HG02678 (cell line): Measurements from ENCODE around the gene NEURL3.
"Not testable (repeated sequence)": the region's sequence is repeated elsewhere in the genome, so short reads cannot be mapped to it uniquely, and the experiment has no call there.

Experiments
- ATAC-seq: cut with Tn5 transposase; IDR thresholded peaks from one replicate; pipeline ENCODE4 v1.9.1; 2021; ENCODE audit warnings: mild to moderate bottlenecking, moderate library complexity; ENCODE audit not compliant: unreplicated experiment

The NEURL3 gene, protein sequence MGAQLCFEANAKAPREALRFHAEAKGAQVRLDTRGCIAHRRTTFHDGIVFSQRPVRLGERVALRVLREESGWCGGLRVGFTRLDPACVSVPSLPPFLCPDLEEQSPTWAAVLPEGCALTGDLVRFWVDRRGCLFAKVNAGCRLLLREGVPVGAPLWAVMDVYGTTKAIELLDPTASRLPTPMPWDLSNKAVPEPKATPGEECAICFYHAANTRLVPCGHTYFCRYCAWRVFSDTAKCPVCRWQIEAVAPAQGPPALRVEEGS

DNA sequence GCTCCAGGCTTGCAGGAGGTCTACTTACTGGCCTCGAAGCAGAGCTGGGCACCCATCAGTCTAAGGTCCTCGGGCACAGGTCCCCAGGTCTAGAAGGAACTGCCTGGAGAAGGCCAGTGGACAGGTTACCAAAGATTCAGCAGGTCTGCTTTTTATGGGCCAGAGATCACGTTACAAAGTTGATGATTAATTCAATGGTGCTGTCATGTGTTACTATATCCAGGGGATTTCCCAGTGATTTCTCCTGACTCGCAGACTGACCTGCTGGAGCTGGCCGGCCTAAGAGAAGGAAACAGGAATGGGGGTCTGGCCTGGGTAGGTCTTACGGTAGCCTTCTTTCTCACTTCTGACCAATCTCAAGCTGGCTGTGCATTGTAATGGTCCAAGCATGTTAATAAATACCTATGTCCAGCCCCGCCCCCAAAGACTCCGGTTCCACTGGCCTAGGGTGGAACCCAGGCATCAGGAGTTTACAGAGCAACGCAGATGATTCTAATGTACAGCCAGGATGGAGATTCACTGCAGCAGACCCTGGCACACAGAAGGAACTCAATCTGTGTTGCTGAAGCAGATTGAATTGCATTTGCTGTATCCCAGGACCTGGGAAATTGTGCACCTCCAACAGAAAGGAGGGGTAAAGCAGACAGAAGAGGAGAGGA, at the start of gene NEURL3:
TSS of gene NEURL3 (minus strand) at position 127 of the 659 bp plus-strand sequence. CDS start at position 56, 71 bp downstream.
- no peak for ATAC-seq

DNA sequence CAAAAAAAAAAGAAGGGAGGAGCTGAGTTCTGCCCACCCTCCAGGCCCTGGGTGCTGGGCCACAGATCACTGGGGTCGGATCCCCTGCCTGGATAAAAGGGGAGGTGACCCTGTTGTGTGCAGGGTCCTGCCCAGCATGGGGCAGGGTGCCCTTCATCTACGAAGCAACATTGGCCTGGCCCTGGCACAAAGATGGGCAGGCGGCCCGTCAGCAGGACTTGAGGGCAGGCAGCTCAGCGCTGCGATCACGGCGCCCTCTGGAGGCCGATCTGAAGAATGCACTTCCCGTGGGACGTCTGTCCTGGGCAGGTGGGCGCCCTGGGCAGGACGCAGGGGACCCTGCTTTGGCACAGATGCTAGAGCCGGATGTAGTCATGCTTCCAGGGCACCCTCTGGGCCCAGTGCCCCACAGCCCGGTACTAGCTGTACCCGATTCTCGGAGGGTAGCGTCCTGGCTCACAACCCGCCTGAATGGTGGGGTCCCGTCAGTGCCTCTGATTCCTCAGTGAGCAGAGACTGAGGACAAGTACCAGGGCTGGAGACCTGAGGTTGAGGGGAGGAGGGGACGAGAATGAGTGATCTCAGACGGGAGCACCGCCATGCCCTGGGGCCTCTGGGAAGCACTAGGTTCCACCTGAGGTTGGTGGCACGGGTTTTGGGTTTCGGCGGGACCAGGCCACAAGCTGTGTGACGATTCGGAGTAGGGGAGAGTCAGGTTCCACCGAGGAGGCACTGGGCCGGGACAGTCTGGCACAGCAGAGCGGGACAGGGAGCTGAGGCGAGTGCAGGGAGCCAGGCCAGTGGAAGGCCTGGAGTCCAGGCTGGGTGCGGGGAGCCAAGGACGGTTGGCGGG, 49.4 kb upstream of the NEURL3 start:
- ATAC-seq = peak; percentile 63

DNA sequence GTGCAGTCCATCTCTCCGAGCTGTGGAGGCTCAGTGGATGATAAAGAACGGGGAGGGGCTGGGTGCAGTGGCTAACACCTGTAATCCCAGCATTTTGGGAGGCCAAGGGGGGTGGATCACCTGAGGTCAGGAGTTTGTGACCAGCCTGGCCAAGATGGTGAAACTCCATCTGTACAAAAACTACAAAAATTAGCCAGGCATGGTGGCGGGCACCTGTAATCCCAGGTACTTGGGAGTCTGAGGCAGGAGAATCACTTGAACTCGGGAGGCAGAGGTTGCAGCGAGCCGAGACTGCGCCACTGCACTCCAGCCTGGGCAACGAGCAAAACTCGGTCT, 48.8 kb upstream of the NEURL3 start:
- not testable (repeated sequence) for ATAC-seq

DNA sequence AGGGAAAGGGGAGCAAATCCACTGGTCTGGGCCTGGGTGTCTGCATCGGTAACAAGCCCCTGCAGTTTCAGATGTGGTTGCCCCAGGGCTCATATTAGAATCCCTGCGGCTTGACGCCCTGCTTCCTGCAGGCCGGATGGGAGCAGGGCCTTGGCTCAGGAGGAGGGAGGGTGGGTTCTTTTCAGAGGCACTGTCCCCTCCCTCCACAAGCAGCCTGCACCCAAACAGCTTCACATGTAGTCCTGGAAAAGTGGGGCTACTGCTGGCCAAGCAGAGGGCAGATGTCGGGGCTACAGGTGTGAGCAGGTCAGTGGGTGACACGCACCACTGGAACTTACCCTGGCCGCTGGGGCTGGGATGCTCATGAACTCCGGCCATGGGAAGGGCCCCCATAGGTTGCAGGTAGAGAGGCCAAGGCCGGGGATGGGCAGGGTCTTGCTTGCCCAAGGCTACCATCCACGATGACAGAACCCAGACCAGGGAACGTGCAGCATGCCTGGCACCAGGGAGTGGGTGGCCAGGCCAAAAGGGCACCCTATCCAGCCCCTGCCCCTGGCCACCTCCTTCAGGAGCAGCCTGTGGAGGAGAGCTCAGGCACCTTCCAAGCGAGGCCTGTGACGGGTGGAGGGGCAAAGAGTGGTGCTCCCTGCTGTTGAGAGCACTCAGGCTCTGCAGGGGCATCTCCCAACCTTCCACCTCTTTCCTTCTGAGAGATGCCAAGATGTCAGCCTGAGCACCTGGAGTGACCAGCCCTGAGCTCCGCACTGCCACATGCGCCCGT, 48.2 kb upstream of the NEURL3 start:
- ATAC-seq = no peak

DNA sequence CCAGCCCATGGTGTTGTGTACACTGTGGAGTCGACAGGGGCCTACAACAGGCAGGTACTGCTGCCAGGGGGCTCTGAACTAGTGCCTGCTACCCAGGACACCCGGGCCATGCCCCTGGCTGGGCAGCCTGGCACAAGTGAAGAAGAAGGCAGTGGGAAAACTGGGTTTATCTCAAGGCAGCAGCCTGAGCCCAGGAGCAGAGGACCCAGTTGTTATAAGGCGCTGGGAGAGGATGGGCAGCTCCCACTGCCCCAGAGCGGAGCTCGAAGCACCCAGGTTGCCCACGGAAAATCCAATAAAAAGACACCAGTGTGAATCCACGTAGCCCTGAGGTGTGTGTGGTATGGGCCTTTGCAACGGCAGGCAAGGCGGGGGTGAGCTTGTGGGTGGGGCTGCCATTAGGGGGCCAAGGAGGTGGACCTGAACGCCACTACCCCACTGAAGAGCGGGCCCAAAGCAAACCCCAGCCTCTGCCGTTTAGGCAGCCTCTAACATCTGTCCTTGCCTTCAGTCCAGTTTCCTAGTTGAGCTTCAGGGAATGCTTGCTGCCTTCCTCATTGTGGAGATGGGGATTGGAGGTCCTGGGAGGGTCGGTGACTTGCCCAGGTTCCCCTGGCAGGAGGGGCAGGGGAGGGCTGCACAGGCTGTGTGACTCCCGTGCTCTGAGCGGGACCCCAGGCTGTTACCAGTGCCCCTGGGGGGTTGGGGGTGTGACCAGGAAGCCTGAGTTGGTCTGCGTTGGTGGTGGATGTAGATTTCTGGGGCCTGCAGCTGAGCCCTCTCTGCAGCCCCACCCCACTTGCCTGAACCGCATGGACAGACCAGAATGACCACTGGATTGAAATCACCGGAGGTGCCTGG, 47.4 kb upstream of the NEURL3 start:
- ATAC-seq = no peak

DNA sequence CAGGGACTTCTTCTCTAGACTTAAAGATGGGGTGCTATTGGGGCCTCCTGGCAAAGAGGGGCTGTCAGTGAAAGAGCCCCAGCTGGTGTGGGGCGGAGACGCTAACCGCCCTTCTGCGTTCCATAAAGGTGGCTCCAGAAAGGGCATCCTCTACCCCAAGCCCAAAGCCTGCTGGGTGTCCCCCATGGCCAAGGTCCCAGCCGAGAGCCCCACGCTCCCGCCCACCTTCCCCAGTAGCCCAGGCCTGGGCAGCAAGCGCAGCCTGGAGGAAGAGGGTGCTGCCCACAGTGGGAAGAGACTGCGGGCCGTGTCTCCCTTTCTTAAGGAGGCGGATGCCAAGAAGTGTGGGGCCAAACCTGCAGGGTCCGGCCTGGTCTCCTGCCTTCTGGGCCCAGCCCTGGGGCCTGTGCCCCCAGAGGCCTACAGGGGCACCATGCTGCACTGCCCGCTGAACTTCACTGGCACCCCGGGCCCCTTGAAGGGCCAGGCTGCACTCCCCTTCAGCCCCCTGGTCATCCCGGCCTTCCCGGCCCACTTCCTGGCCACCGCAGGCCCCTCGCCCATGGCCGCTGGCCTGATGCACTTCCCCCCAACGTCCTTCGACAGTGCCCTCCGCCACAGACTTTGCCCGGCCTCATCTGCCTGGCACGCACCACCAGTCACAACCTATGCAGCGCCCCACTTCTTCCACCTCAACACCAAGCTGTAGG, 46.6 kb upstream of the NEURL3 start:
- ATAC-seq = no peak

DNA sequence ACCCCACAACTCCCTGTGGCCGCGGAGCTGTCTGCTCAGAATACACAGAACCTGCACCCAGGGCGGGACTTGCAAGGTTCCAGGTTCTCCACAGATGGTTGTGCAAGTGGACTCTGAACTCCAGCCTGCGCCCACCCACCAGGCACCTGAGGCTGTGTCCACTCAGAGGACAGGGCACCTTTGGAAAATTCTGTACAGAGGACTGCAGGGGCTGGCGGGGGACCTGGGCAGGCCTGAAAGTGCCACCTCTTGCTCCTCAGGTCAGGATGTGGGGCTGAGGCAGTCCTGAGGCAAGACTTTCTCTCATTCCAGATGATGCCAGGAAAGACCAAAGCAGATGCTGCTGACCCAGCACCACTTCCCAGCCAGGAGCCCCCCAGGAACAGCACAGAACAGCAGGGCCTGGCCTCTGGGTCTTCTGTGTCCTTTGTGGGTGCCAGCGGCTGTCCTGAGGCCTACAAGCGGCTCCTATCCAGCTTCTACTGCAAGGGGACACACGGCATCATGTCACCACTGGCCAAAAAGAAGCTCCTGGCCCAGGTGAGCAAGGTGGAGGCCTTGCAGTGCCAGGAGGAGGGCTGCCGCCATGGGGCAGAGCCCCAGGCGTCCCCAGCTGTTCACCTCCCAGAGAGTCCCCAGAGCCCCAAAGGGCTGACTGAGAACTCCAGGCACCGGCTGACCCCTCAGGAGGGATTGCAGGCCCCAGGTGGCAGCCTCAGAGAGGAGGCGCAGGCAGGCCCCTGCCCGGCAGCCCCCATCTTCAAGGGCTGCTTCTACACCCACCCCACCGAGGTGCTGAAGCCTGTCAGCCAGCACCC, 45.8 kb upstream of the NEURL3 start:
- ATAC-seq = no peak

DNA sequence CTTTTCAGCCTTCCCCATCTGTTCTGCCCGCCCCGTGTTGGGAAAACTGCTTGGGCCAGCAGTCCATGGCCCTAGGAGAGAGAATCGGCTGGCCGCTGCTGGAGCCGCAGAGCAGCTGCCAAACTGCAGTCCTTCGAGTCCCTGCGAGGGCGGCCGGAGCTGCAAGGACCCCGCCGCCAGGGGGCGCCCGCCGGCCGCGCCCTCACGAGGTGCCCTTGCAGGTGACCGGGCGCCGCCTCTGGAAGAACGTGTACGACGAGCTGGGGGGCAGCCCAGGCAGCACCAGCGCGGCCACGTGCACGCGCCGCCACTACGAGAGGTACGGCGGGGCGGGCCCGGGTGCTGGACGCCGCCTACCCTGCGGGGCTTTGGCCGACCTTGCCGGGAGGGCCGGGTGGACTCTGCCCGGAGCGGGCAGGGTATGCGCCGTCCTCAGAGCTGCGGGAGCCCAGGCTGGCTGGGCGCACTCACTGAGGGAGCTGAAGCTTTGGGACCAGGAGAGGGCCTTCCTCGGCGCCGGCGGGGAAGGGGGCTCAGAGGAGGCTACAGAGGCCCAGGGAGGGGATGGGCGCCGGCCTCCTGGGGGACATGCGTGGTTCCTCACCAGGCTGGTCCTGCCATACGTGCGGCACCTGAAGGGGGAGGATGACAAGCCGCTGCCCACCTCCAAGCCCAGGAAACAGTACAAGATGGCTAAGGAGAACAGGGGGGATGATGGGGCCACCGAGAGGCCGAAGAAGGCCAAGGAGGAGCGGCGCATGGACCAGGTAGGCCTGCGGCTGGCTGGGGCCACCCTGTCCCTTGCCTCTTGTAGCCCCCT, 45.0 kb upstream of the NEURL3 start:
- no peak for ATAC-seq

DNA sequence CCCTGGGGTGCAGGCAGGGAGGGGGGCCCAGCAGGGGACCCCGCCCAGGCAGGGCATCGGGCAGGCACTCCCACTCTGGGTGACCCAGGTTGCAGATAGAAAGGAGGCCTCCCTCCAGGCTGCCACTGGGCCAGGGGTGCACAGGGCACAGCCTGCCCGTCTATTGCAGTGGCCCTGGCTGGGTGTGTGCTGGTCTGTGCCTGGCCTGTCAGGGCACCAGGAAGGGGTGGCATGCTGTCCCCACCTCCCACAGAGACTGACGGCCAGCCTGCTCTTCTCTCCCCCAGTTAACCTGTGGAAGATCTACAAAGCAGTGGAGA, 44.3 kb upstream of the NEURL3 start:
- ATAC-seq = no peak

DNA sequence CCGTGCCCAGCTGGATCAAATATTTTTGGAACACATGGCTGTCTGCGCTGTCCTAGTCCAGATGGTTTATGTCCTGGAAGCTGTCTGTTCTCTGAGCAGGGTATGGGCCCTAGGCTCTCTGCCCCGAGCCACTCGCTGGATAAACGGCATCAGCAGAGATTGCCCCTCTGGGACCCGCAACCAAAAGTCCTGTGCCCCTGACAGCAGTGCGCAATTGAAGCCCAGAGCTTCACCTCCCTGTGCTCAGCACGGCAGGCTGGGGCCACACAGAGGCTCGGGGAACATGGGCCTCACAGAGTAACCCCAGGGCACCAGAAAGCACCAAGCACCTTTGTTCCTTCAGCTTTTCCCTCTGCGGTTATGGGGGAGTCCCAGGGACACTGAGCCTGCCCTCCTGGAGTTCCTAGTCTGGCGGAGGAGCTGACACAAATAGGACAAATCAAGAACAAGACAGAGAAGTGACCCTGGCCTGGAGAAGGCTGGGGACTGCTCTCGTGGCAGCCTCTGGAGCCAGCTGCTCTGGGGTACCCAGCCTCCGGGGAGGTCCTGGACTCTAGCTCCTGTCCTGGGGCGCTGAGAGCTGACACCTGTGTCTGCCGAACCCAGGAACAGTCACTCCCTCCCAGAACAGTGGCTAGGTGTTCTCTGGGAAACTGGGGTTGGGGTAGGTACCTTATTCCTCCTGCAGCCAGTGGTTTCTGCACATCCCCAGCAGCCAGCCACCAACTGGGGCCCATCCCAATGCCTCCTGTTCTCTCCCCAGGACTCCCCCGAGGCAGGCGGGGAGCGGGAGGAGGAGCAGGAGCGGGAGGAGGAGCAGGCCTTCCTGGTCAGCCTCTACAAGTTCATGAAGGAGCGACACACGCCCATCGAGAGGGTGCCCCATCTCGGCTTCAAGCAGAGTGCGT, 43.7 kb upstream of the NEURL3 start:
- no peak for ATAC-seq

DNA sequence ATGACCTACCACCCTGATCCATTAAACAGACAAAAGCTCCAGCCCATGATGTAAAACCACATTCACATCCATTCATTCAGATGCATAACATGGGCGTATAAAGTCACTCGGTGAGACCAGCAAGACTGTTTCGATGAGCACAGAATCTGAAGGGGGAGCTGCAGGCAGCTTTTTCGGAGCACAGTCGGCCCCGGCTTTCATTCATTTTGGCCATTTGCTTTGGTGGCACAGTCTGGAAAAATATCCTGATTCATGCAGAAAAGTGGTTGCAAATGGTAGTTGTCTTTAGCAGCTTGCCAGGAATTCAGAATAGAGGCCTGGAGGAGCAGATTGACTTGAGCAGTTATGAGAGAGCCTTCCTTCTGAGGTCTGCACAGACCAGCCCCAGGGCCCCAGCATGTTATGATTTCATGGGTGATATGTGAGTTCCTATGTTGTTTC, 42.6 kb upstream of the NEURL3 start:
- ATAC-seq = no peak

DNA sequence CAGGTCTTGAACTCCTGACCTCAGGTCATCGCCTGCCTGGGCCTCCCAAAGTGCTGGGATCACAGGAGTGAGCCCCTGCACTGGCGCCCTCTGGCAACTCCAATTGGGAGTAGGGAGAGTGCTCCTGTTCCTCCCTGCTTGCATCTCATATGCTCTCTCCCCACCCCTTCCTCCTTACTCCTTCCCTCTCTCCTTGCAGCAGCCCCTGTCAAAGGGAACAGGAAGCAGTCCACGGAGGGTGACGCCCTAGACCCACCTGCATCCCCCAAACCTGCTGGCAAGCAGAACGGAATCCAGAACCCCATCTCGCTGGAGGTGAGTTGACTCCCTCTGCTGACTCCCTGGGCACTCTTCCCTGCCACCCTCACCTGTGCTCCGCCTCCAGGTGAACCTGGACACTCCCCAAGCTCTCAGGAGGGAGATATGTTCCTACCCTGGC, 42.1 kb upstream of the NEURL3 start:
- ATAC-seq = no peak

DNA sequence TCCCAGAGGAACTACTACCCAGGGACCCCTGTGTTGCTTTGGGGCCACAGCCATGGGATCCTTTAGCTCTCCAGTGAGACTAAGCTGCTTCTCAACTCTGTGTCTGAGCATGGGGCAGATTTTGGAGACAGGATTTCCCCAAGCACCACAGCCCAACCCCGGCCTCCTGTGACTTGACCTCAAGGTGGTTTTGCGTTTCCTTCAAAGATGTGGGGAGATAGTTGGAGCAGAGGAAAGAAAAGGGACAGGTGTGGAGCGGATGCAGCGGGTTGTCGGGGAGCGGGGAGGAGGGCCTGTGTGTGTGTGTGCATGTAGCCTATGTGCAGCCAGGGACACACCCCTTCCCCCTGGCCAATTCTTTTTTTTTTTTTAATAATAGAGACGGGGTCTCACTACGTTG, 41.6 kb upstream of the NEURL3 start:
- no peak for ATAC-seq

DNA sequence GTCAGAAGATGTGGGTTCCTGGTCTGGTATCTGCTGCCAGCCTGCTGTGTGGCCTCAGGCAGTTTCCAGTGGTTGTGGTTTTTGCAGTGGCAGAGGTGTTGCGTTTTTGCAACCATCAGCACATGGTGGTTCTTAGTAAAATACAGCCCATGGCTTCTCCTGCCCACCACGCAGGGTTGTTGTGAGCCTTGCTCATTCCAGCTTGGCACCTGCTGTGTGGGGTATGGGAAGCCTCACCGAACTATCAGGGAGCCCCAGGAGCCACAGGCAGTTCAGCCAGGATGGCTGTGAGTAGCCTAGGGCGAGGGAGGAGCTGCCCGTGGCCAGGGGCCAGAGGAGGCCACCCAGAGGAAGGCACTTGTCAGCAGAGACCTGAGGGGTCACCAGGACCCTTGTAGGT, 41.2 kb upstream of the NEURL3 start:
- no peak for ATAC-seq

DNA sequence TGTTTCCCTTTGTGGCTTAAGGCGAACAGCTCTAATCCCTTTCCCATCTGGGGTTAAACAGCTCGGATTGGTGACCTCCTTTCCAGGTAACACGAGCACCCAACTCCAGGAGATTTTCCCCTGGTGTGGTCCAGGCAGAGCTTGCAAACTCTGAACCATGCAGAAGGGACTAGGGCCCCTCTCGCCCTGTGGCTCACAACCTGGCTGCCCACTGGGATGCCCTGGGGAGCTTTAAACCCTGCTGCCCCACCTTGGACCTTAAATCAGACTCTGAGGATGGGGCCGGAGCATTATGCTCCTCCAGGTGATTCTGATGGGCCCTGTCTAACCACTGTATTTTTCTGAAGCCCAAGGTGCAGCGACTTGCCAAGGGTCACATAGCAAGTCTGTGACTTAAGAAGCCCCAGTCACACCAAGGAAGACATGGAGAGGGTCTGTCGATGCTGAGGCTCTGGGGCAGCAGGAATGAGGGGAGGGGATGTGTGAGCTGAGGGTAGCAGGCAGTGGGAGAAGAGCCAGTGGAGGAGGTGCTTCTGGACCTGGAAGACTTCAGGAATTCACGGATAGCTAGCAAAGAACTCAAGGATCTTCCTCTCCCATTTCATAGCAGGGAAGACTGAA, 37.3 kb upstream of the NEURL3 start:
- ATAC-seq = no peak

DNA sequence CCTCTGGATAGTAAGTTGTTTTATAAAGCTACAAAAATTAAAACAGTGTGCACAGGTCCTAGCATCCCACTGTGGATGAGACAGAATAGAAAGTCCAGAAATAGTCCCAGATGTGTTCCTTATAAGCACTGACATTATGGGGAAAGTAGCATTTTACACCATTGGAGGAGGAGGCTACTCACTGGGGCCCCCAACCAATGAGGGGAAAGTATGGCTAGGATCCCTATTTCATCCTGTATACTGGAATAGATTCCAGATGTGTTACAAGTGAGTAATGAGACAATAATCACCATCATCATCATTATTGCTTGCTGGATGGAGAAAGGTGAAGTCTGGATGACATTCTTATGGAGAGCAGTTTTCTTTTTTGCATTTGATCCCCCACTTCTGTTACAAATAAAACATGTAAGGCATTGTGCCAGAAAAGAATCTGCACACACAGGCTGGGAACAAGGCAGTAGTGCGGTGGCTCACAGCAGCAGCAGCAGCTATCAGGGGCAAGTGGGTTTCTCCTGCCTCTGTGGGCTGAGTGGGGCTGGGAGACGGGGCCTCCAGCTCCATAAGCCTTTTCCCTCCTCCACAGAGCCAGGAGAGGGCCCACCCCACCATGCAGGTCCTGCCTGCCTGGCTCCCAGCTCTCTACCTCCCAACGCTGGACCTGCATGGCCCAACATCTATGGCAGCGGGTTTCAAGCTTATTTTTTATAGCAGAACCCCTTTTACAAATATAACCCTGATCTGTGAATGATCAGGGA, 36.4 kb upstream of the NEURL3 start:
- ATAC-seq = no peak
